Memory B cell (primary cell): ENCODE data around the gene CHRM2.

ENCODE experiments used
- ATAC-seq: fragments of 150-1000 bp; cut with Tn5 transposase; 2 replicates; pipeline ENCODE4 v1.10.0; 2021; ENCODE audit warnings: low read depth, mild to moderate bottlenecking, moderate library complexity
- DNase-seq, 2 donors: peaks; one replicate each; pipeline ENCODE4 v3.0.0; 2022; ENCODE audit warnings: low spot score in 2 of 2
- H3K27ac Mint-ChIP-seq: one replicate; pipeline ENCODE4 v1.8.0; 2022; ENCODE audit warnings: mild to moderate bottlenecking, moderate library complexity, mixed read lengths
- H3K27me3 Mint-ChIP-seq: one replicate; pipeline ENCODE4 v1.8.0; 2022; ENCODE audit warnings: mixed read lengths
- H3K36me3 Mint-ChIP-seq: one replicate; pipeline ENCODE4 v1.8.0; 2022; ENCODE audit warnings: mild to moderate bottlenecking, mixed read lengths
- H3K4me1 Mint-ChIP-seq: one replicate; pipeline ENCODE4 v1.8.0; 2022; ENCODE audit warnings: mixed read lengths
- H3K4me3 Mint-ChIP-seq: one replicate; pipeline ENCODE4 v1.8.0; 2022; ENCODE audit warnings: mild to moderate bottlenecking, moderate library complexity, mixed read lengths
- H3K9me3 Mint-ChIP-seq: one replicate; pipeline ENCODE4 v1.8.0; 2022; ENCODE audit warnings: mixed read lengths

CHRM2 gene

DNA sequence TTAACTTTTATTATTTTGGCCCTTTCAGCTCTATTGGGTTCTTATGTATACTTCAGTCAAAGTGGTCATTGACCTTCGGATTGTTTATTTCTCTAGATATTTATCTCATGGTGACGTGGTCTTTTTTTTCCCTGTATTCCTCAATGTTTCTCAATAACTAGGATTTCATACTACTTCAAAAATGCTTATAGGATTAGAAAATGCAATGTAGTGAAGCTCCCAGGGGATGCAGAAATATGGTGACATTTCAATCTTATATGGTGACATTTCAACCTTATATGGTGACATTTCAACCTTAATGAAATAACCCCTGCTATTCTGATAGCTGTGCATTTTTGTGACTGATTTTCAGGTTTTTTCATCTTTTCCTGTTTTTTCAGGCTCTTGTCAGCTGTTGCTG is 51.4 kb downstream of the CHRM2 start:
- H3K4me1 Mint-ChIP-seq = no peaks in the 10 kb centered on the region
- no peaks in the 10 kb centered on the region for H3K36me3 Mint-ChIP-seq
- ATAC-seq = no peak
- H3K27ac Mint-ChIP-seq = no peak overlapping the region
- no peak overlapping the region for H3K4me3 Mint-ChIP-seq
- no peaks in the 10 kb centered on the region for H3K27me3 Mint-ChIP-seq
- DNase-seq = no peak
- peaks cover 2% of the 10 kb centered on the region for H3K9me3 Mint-ChIP-seq

DNA sequence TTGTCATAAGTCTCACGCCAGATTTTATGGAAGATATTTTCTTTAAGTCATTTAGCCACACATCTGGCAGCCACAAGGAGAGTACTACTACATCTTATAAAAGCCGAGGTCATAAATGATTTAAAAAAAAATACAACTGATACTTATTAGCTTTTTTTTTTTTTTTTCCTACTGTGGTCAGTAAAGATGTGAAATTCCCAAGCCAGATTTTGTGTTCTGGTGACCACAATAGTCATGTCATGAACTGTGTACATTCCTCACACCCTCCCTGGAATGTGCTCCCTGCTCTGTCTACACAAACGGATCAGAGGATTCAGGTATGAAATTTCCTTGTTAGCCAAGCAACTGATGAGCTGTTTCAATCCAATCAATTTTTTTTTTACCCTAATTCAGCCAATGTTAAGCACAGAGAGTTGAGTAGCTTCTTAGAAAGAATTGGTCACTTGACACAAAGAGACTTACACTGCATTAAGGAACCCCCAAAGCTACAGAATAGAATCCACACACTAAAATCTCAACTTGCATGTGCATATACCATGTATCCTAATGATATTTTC is 54.7 kb downstream of the CHRM2 start:
- Mint-ChIP-seq H3K36me3 (no peaks in the 10 kb centered on the region), H3K27ac (no peak overlapping the region), H3K4me3 (no peak overlapping the region), H3K9me3 (no peaks in the 10 kb centered on the region), H3K27me3 (no peaks in the 10 kb centered on the region), H3K4me1 (no peaks in the 10 kb centered on the region)
- DNase-seq = no peak
- no peak for ATAC-seq

DNA sequence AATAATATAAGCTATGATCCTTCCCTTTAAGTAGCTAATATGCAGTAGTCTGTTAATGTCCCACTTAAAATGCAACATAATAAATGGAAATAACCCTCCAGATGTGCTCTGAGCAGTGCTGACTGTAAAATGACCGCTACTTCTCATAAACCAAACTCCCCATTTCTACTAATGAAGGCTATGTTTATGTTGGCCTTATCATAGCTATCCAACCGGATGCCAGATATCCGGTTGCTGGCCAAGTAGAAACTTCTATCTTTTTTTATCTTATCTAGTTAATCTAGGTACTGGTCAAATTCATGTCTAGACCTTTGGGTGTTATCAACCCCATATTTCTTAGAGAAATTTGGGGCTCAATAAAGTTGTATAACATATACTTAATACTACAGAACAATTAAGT is 56.6 kb downstream of the CHRM2 start:
- H3K4me3 Mint-ChIP-seq = no peak overlapping the region
- H3K36me3 Mint-ChIP-seq = no peaks in the 10 kb centered on the region
- no peaks in the 10 kb centered on the region for H3K4me1 Mint-ChIP-seq
- DNase-seq (no peak), ATAC-seq (no peak)
- H3K27ac Mint-ChIP-seq = no peak overlapping the region
- no peaks in the 10 kb centered on the region for H3K9me3 Mint-ChIP-seq
- no peaks in the 10 kb centered on the region for H3K27me3 Mint-ChIP-seq

DNA sequence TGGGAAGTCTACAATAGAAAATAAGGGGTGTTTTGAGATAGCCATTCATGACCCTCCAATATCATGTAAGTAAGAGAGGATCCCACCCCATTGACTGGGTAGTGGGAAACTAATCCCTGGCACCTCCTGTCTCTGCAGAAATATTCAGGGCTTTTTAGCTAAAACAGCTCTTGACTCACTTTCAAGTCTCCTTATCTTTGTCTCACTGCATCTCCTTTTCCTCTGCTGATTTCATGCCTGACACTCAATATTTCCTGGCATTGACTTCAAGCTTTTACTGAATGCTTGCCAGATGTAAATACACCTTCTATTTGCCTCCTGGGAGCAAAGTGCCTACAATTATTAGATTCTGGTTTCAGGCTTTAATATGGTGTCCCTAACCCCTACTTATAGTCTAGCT is 57.1 kb downstream of the CHRM2 start:
- no peak for DNase-seq
- Mint-ChIP-seq H3K9me3 (no peaks in the 10 kb centered on the region), H3K27ac (no peak overlapping the region), H3K27me3 (no peaks in the 10 kb centered on the region), H3K4me1 (no peaks in the 10 kb centered on the region), H3K4me3 (no peak overlapping the region), H3K36me3 (no peaks in the 10 kb centered on the region)
- ATAC-seq = no peak

DNA sequence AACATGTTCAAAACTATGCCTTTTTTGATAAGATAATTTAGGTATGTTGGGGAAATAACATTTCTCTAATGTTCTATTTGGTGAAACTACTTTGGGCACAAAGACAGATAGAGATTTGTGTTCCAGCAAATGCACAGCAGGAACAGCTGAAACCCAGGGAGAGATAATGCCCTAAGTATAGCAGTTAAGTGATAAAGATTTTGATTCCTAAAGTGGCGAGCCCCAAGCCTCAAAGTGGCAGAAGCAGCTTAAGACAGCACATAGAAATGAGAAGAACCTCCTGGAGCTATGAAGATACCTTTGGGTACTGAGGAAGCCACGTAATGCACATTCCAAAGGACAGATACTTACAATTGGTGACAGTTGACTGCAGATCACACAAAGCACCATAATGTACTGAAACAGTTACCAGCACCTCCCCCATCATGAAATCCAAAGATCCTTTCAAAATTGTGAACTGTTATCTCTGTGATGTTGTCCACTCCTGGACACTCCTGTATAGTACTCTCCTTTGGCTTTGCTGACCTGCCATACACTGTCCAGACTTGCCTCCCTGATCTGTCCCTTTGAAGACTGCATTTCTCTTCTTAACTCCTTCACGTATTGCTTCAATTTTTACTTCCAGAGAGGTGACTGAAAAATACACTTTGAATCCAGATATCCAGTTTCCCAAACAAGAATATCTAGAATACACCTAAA is 62.9 kb downstream of the CHRM2 start:
- ATAC-seq (no peak), DNase-seq (no peak)
- Mint-ChIP-seq H3K36me3 (no peaks in the 10 kb centered on the region), H3K9me3 (no peaks in the 10 kb centered on the region), H3K4me3 (no peak overlapping the region), H3K27ac (no peak overlapping the region), H3K27me3 (no peaks in the 10 kb centered on the region), H3K4me1 (no peaks in the 10 kb centered on the region)

DNA sequence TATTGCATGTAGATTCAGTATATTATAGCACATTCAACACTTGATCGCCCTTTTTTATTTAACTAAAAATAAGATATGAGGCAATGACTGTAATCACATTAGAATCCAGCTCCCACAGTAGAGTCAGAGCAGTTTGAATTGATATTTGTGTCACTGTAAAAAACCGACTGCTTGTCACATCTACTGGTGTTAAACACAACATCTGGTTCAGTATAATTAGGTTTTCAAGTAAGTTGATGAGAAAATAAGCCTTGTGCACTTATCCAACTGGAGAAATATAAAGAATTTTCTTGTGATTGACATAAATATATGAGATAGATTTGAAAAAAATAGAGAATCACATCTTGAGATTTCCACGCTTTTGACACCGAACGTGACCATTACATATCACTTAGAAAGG is 69.0 kb downstream of the CHRM2 start:
- Mint-ChIP-seq H3K4me3 (no peak overlapping the region), H3K36me3 (no peaks in the 10 kb centered on the region), H3K9me3 (no peaks in the 10 kb centered on the region), H3K27ac (no peak overlapping the region), H3K4me1 (no peaks in the 10 kb centered on the region), H3K27me3 (no peaks in the 10 kb centered on the region)
- ATAC-seq (no peak), DNase-seq (no peak)

DNA sequence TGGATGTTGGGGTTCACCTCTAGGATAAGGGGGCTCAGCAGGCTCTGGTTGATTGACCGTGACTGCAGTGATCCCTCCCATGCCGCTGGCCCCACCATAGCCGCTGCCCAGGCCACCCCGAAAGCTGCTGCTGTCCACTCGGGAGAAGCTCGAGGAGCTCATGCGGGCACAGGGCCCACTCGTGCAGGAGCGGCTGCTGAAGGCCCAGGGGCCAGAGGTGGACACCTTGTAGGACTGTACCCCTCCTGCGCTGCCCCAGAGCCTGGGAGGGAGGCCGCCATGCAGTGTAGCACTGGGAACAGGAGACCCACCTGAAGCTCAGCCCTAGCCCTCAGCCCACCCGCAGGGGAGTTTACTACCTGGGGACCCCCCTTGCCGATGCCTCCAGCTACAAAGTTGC is 70.0 kb downstream of the CHRM2 start:
- no peak overlapping the region for H3K4me3 Mint-ChIP-seq
- no peaks in the 10 kb centered on the region for H3K27me3 Mint-ChIP-seq
- H3K36me3 Mint-ChIP-seq = no peaks in the 10 kb centered on the region
- DNase-seq (no peak), ATAC-seq (no peak)
- no peaks in the 10 kb centered on the region for H3K4me1 Mint-ChIP-seq
- H3K9me3 Mint-ChIP-seq = peaks cover 1% of the 10 kb centered on the region
- no peak overlapping the region for H3K27ac Mint-ChIP-seq

DNA sequence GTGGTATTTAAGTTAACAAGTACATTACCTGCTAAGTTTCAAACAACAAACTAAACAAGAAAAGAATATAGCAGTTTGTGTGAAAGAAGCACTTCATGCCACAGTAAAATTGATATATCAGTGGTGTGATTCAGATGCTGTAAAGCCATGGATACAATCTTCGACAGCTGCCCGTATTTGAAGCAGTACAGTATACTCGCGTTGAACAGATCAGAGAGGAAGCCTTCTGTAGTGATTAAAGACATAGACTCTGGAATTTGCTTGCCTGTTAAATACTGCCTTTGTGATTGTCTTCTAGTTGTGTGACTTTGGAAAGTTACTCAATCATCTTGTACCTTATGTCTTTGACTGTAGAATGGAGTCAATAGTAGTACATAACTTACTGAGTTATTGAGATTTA is 71.7 kb downstream of the CHRM2 start:
- Mint-ChIP-seq H3K27ac (no peak overlapping the region), H3K4me1 (no peaks in the 10 kb centered on the region), H3K9me3 (peaks cover 1% of the 10 kb centered on the region), H3K27me3 (no peaks in the 10 kb centered on the region), H3K36me3 (no peaks in the 10 kb centered on the region), H3K4me3 (no peak overlapping the region)
- ATAC-seq = no peak
- no peak for DNase-seq

DNA sequence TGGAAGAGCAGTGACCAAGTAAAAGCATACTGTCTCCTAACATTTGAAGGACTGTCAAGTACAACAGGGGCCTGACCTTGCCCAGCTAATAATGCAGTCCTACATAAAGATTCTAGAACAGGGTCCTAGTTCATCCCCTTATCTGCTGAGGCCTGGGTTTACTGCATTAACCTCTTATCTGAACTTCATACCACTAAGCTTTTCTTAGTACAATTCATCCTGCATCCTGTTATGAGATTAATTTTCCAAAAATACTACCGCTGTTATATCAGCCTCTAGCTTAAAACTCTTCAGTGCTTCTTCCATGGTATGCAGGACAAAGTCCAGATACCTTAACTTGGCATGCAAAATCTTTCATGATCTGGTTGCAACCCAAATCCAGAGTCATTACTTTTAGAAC is 72.5 kb downstream of the CHRM2 start:
- DNase-seq (no peak), ATAC-seq (no peak)
- no peaks in the 10 kb centered on the region for H3K27me3 Mint-ChIP-seq
- H3K9me3 Mint-ChIP-seq = peaks cover 1% of the 10 kb centered on the region
- H3K27ac Mint-ChIP-seq = no peak overlapping the region
- no peak overlapping the region for H3K4me3 Mint-ChIP-seq
- H3K36me3 Mint-ChIP-seq = no peaks in the 10 kb centered on the region
- H3K4me1 Mint-ChIP-seq = no peaks in the 10 kb centered on the region

DNA sequence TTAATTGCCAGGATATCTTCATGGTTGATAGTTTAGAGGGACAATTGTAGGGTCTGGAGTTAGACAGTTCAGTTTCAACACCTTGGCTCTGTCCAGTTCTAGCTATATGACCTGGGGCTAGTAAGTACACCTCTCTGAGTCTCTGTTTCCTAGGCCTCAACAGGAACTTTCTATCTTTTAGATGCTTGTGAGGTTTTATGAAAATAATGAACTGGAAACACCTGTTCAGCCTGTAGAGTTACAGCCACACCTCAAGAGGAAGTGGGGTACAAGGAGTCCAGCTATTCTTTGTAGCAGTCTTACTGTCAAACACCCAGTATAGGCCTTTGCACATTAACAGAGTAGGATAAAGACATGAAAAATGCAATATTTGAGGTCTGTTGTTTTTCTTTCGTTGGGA is 73.4 kb downstream of the CHRM2 start:
- no peak for ATAC-seq
- no peak for DNase-seq
- no peaks in the 10 kb centered on the region for H3K36me3 Mint-ChIP-seq
- H3K4me1 Mint-ChIP-seq = no peaks in the 10 kb centered on the region
- no peak overlapping the region for H3K4me3 Mint-ChIP-seq
- H3K9me3 Mint-ChIP-seq = peaks cover 1% of the 10 kb centered on the region
- no peak overlapping the region for H3K27ac Mint-ChIP-seq
- H3K27me3 Mint-ChIP-seq = no peaks in the 10 kb centered on the region

DNA sequence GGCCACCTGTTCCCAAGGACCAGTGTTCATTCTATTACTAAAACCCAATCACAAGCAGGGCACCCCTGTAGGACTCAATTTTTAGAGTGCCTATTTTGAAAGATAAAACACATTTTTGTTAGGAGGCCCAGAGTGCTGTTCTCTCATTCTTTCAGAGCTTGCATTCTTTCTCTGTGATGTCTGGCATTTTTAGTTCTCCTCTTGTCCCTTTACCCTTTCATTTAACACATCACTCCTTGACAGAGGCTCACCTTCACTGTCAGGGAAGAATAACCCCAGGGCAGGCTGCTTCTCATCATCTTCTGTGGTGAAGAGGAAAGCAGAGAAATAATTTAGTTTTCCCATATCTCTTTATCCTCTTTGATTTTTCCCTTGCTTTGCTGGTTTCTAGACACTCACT is 73.9 kb downstream of the CHRM2 start:
- H3K36me3 Mint-ChIP-seq = no peaks in the 10 kb centered on the region

DNA sequence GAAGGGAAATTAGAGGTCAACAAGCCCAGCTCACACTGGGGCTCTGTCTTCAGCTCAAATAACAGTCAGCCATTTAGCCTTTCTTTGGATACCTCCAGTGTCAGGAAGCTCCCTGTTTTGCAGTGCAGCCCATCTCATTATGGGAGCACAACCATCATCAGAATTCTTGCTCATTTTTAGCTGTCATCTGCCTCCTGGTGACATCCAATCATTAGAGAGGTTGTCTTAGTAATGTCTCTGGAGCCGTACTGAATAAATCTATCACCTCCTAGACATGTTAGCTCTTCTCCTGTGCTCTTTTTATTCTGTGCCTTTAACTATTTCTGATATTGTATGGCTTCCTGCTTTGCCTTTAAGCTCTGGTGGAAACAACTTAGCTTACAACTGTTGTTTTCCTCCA is 74.5 kb downstream of the CHRM2 start:
- no peaks in the 10 kb centered on the region for H3K36me3 Mint-ChIP-seq
- no peak overlapping the region for H3K4me3 Mint-ChIP-seq
- DNase-seq = no peak
- ATAC-seq = no peak
- no peaks in the 10 kb centered on the region for H3K27me3 Mint-ChIP-seq
- H3K27ac Mint-ChIP-seq = no peak overlapping the region
- no peaks in the 10 kb centered on the region for H3K4me1 Mint-ChIP-seq
- peaks cover 1% of the 10 kb centered on the region for H3K9me3 Mint-ChIP-seq

More for the DNA sequence above, 73.9 kb downstream of the CHRM2 start:
- H3K4me1 Mint-ChIP-seq = no peaks in the 10 kb centered on the region
- peaks cover 1% of the 10 kb centered on the region for H3K9me3 Mint-ChIP-seq
- H3K27ac Mint-ChIP-seq = no peak overlapping the region
- no peak overlapping the region for H3K4me3 Mint-ChIP-seq
- DNase-seq = no peak
- no peak for ATAC-seq
- no peaks in the 10 kb centered on the region for H3K27me3 Mint-ChIP-seq

DNA sequence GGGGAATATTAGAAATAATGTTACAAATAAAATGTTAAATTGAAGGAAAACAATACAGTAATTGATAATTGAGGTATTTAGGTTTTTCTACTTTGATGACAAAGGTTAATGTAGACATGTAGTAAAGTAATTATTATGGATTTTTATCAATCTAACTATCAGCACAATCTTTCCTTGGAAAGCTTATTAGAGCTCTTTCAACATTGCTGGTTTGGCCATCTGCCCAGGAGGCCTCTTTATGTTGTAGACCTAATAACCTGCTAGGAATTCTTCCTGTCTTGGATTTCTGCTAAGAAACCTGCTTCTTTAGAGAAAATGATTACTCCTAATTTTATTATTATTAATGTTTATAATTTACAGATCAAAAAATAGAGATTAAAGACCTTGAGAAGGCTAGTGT is 78.9 kb downstream of the CHRM2 start:
- H3K4me1 Mint-ChIP-seq = no peaks in the 10 kb centered on the region
- H3K9me3 Mint-ChIP-seq = peaks cover 4% of the 10 kb centered on the region
- no peak for DNase-seq
- H3K27ac Mint-ChIP-seq = no peak overlapping the region
- no peak for ATAC-seq
- no peak overlapping the region for H3K4me3 Mint-ChIP-seq
- H3K36me3 Mint-ChIP-seq = no peaks in the 10 kb centered on the region
- H3K27me3 Mint-ChIP-seq = no peaks in the 10 kb centered on the region

DNA sequence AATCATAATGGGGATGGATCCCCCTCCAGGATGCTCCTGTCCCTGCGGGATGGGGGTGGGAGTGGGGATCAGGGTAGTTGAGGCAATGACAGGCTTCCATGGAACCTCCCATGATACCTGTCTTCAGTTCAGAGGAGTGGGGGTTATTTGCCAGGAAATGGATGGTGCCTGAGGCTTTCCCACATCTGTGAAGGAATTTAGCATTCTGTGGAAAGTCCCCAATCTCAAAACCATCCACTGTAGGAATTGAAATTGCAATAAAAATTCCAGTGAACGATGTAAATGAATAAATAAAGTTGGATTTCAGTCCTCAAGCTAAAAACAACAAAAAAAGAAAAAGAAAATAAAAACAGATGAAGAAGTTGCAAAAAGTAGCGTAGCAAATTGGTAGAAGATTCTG is 81.9 kb downstream of the CHRM2 start:
- no peak overlapping the region for H3K27ac Mint-ChIP-seq
- DNase-seq = no peak
- ATAC-seq = no peak
- no peaks in the 10 kb centered on the region for H3K27me3 Mint-ChIP-seq
- no peaks in the 10 kb centered on the region for H3K36me3 Mint-ChIP-seq
- H3K4me3 Mint-ChIP-seq = no peak overlapping the region
- H3K9me3 Mint-ChIP-seq = peaks cover 6% of the 10 kb centered on the region
- H3K4me1 Mint-ChIP-seq = no peaks in the 10 kb centered on the region

DNA sequence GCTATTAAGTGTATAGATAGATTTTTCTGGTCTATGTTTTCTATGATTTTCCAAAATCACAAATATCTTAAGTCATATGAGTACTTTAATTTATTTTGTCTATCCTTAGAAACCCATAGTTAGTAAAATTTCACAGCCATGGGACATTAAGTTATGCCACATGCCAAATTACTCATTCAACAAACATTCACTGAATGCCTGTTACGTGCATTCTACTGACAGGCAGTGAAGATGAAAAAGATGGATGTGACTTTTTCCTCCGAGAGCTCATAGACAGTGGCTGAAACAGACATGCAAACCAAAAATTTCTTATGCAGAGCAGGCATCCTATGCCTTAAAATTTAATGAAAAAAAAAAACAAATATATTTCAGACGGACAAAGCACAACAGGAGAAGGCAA is 84.9 kb downstream of the CHRM2 start:
- Mint-ChIP-seq H3K4me3 (no peak overlapping the region), H3K27ac (no peak overlapping the region), H3K36me3 (no peaks in the 10 kb centered on the region), H3K9me3 (peaks cover 6% of the 10 kb centered on the region), H3K4me1 (no peaks in the 10 kb centered on the region), H3K27me3 (no peaks in the 10 kb centered on the region)
- no peak for DNase-seq
- no peak for ATAC-seq
